IMR-90 (cell line): Measurements from ENCODE around the gene EVA1A.

ENCODE experiments used
- BHLHE40 ChIP-seq: fragments of 150-350 bp; IDR thresholded peaks from 2 replicates; pipeline ENCODE4 v1.6.1; 2016; ENCODE audit warnings: mild to moderate bottlenecking, low read depth, low read length
- CEBPB ChIP-seq: IDR thresholded peaks from 2 replicates; pipeline ENCODE4 v1.6.1; 2012; ENCODE audit warnings: low read depth, low read length, improper control_type of control experiment
- CTCF ChIP-seq: conservative IDR thresholded peaks from 2 replicates; pipeline ENCODE4 v1.5.1; 2012; ENCODE audit warnings: mild to moderate bottlenecking, low read depth, low read length, improper control_type of control experiment
- MAFK ChIP-seq: IDR thresholded peaks from 2 replicates; pipeline ENCODE4 v1.6.1; 2012; ENCODE audit warnings: low read depth, low read length, improper control_type of control experiment
- MXI1 ChIP-seq: IDR thresholded peaks from 2 replicates; pipeline ENCODE4 v1.6.1; 2012; ENCODE audit warnings: low read depth, mild to moderate bottlenecking, low read length, moderate library complexity, borderline replicate concordance
- POLR2A ChIP-seq: IDR thresholded peaks from 2 replicates; pipeline ENCODE4 v1.6.1; 2012; ENCODE audit warnings: mild to moderate bottlenecking, low read depth, low read length
- RFX5 ChIP-seq: IDR thresholded peaks from 2 replicates; pipeline ENCODE4 v1.8.0; 2012; ENCODE audit warnings: low read depth, mild to moderate bottlenecking, low read length, moderate library complexity
- SMC3 ChIP-seq: fragments of 150-350 bp; IDR thresholded peaks from 2 replicates; pipeline ENCODE4 v1.6.1; 2016; ENCODE audit warnings: low read depth, mild to moderate bottlenecking, antibody characterized with exemption, low read length, moderate library complexity
- USF2 ChIP-seq: fragments of 150-350 bp; IDR thresholded peaks from 2 replicates; pipeline ENCODE4 v1.6.1; 2017; ENCODE audit warnings: mild to moderate bottlenecking, antibody characterized with exemption, low read length, low read depth

GRCh38 chr2:75513616-75514170, 47.0 kb downstream of the EVA1A start:
- TF ChIP-seq CTCF (no peak), RFX5 (no peak), POLR2A (no peak), MAFK (no peak), CEBPB (peak; percentile 64), MXI1 (no peak), BHLHE40 (no peak), SMC3 (no peak), USF2 (no peak)
